H1 (cell line): Measurements from ENCODE around the gene MCF2L. TPM values are rescaled to one million over a fixed set of nuclear protein-coding genes. Genes with fewer than 3 reads are reported as not detected.

Experiments used
- CTCF ChIA-PET: fragments of 300-600 bp; sonication (Branson Sonifier 250); formaldehyde crosslinking; loops from one replicate; lab custom pipeline; 2021; ENCODE audit not compliant: partially characterized antibody; lab: Charles Lee
- POLR2A ChIA-PET: fragments of 300-600 bp; sonication (Branson Sonifier 250); formaldehyde crosslinking; loops from one replicate; lab custom pipeline; 2021; ENCODE audit warnings: inconsistent platforms; ENCODE audit not compliant: partially characterized antibody; lab: Charles Lee
- DNase-seq, 2 experiments: peaks; one replicate each; pipeline versions ENCODE4 v3.0.0 to v3.0.0-alpha.2; 2010 to 2022; ENCODE audit warnings: low spot score in 2 of 2, low read depth in 1 of 2, mixed read lengths in 1 of 2
- FAIRE-seq: peaks from 2 replicates; lab custom pipeline; 2011; peaks lifted over from hg19 to GRCh38; lab: Jason Lieb, UNC
- H2AFZ ChIP-seq: 2 replicates; pipeline ENCODE4 v1.8.1; 2012; ENCODE audit warnings: low read length, inconsistent platforms
- H2AK5ac ChIP-seq: 2 replicates; pipeline ENCODE4 v1.6.1; 2013; ENCODE audit warnings: low read depth, low read length
- H2BK120ac ChIP-seq: replicated peaks from 2 replicates; pipeline ENCODE3; 2013; ENCODE audit warnings: low read depth, low read length, inconsistent platforms
- H2BK12ac ChIP-seq: 2 replicates; pipeline ENCODE4 v1.6.1; 2013; ENCODE audit warnings: low read depth, low read length
- H2BK15ac ChIP-seq: 2 replicates; pipeline ENCODE4 v1.6.1; 2013; ENCODE audit warnings: low read length
- H2BK20ac ChIP-seq: 2 replicates; pipeline ENCODE4 v1.6.1; 2013; ENCODE audit warnings: low read length
- H2BK5ac ChIP-seq: 2 replicates; pipeline ENCODE4 v1.6.1; 2013; ENCODE audit warnings: low read depth, low read length
- H3K14ac ChIP-seq: 2 replicates; pipeline ENCODE4 v1.6.1; 2013; ENCODE audit warnings: inconsistent platforms; ENCODE audit not compliant: insufficient read length
- H3K18ac ChIP-seq: 2 replicates; pipeline ENCODE4 v1.6.1; 2013; ENCODE audit warnings: low read length; ENCODE audit errors: extremely low read depth
- H3K23ac ChIP-seq: 2 replicates; pipeline ENCODE4 v1.6.1; 2013; ENCODE audit warnings: inconsistent platforms; ENCODE audit not compliant: insufficient read length
- H3K23me2 ChIP-seq: 2 replicates; pipeline ENCODE4 v1.6.1; 2013; ENCODE audit warnings: low read depth, low read length
- H3K27ac ChIP-seq: 2 replicates; pipeline ENCODE4 v1.6.1; 2011; ENCODE audit warnings: low read depth, low read length, inconsistent platforms
- H3K27me3 ChIP-seq, 4 experiments: replicated peaks in 1 of 4; 1 replicate in 1 of 4; 2 replicates in 3 of 4; pipeline versions ENCODE4 v1.6.1 to v1.8.1; 2011 to 2013; ENCODE audit warnings: low read length in 3 of 4, mild to moderate bottlenecking in 3 of 4, inconsistent platforms in 2 of 4, mixed read lengths in 2 of 4, moderate library complexity in 1 of 4; ENCODE audit not compliant: control insufficient read depth in 3 of 4, insufficient read depth in 3 of 4; ENCODE audit errors: extremely low read depth in 1 of 4
- H3K36me3 ChIP-seq, 4 experiments: 2 replicates each; pipeline versions ENCODE4 v1.6.1 to v1.8.1; 2011 to 2013; ENCODE audit warnings: mild to moderate bottlenecking in 4 of 4, low read length in 3 of 4, moderate library complexity in 2 of 4, control low read depth in 1 of 4, inconsistent platforms in 1 of 4; ENCODE audit not compliant: insufficient read depth in 4 of 4, control insufficient read depth in 2 of 4
- H3K4ac ChIP-seq: replicated peaks from 2 replicates; pipeline ENCODE3; 2013; ENCODE audit warnings: low read length, low read depth, mixed read lengths, inconsistent platforms; ENCODE audit not compliant: insufficient read length
- H3K4me1 ChIP-seq, 4 experiments: replicated peaks in 1 of 4; 1 replicate in 1 of 4; 2 replicates in 3 of 4; pipeline versions ENCODE4 v1.6.1 to v1.8.1; 2011 to 2013; ENCODE audit warnings: low read length in 3 of 4, inconsistent platforms in 2 of 4, mixed read lengths in 1 of 4; ENCODE audit not compliant: insufficient read depth in 4 of 4, control insufficient read depth in 3 of 4
- H3K4me2 ChIP-seq, 2 experiments: 2 replicates each; pipeline versions ENCODE4 v1.6.1 to v1.8.1; 2011 to 2013; ENCODE audit warnings: low read depth in 2 of 2, low read length in 2 of 2, control low read depth in 1 of 2, inconsistent platforms in 1 of 2, mild to moderate bottlenecking in 1 of 2; ENCODE audit not compliant: insufficient read depth in 1 of 2
- H3K4me3 ChIP-seq, 4 experiments: fragments of 200-600, 300-600 bp in 1 of 4; sonication (generic), shearing (Covaris generic), sonication (Bioruptor Twin) in 1 of 4; 2 replicates each; pipeline versions ENCODE4 v1.5.1 to v1.8.1; 2011 to 2016; ENCODE audit warnings: low read length in 4 of 4, low read depth in 3 of 4, control low read depth in 2 of 4, inconsistent platforms in 2 of 4, mild to moderate bottlenecking in 2 of 4, mixed read lengths in 1 of 4, moderate library complexity in 1 of 4; ENCODE audit not compliant: insufficient read depth in 2 of 4; ENCODE audit errors: extremely low read depth in 1 of 4
- H3K56ac ChIP-seq: replicated peaks from 2 replicates; pipeline ENCODE3; 2013; ENCODE audit warnings: low read depth, mild to moderate bottlenecking, mixed read lengths, low read length, inconsistent platforms; ENCODE audit not compliant: insufficient read length
- H3K79me1 ChIP-seq: 2 replicates; pipeline ENCODE4 v1.6.1; 2013; ENCODE audit warnings: low read depth, low read length, control low read depth
- H3K79me2 ChIP-seq, 2 experiments: 2 replicates each; pipeline versions ENCODE4 v1.6.1 to v1.8.1; 2012 to 2013; ENCODE audit warnings: low read length in 2 of 2, mild to moderate bottlenecking in 2 of 2, inconsistent platforms in 1 of 2; ENCODE audit not compliant: insufficient read depth in 2 of 2, control insufficient read depth in 1 of 2
- H3K9ac ChIP-seq, 4 experiments: replicated peaks in 1 of 4; 1 replicate in 1 of 4; 2 replicates in 3 of 4; pipeline versions ENCODE4 v1.6.1 to v1.8.1; 2011 to 2013; ENCODE audit warnings: low read depth in 3 of 4, low read length in 3 of 4, control low read depth in 2 of 4, mild to moderate bottlenecking in 2 of 4, moderate library complexity in 2 of 4, inconsistent platforms in 1 of 4; ENCODE audit errors: extremely low read depth in 1 of 4
- H3K9me3 ChIP-seq, 2 experiments: 2 replicates each; pipeline versions ENCODE4 v1.6.1 to v1.8.1; 2012 to 2013; ENCODE audit warnings: mild to moderate bottlenecking in 2 of 2, moderate library complexity in 2 of 2, control low read depth in 1 of 2, inconsistent platforms in 1 of 2, low read depth in 1 of 2, low read length in 1 of 2, mixed read lengths in 1 of 2; ENCODE audit not compliant: insufficient read depth in 2 of 2
- H4K20me1 ChIP-seq, 2 experiments: replicated peaks in 1 of 2; 2 replicates each; pipeline versions ENCODE3 to v1.8.1; 2011 to 2013; ENCODE audit warnings: inconsistent platforms in 2 of 2, low read length in 2 of 2, mild to moderate bottlenecking in 1 of 2; ENCODE audit not compliant: insufficient read depth in 2 of 2, control insufficient read depth in 1 of 2
- H4K5ac ChIP-seq: 2 replicates; pipeline ENCODE4 v1.6.1; 2013; ENCODE audit warnings: low read length, low read depth, mixed read lengths, inconsistent platforms; ENCODE audit not compliant: insufficient read length
- H4K8ac ChIP-seq: 2 replicates; pipeline ENCODE4 v1.8.0; 2013; ENCODE audit warnings: mild to moderate bottlenecking, moderate library complexity, low read length, inconsistent platforms; ENCODE audit not compliant: insufficient read depth; ENCODE audit errors: extremely low read depth
- H4K91ac ChIP-seq: replicated peaks from 2 replicates; pipeline ENCODE3; 2013; ENCODE audit warnings: low read length, mixed read lengths, inconsistent platforms; ENCODE audit not compliant: insufficient read length
- BCL11A ChIP-seq, 2 experiments: IDR thresholded peaks; one replicate each; pipeline ENCODE4 v1.6.1; 2011; ENCODE audit warnings: low read depth in 2 of 2, low read length in 2 of 2, mild to moderate bottlenecking in 2 of 2
- CTCF ChIP-seq, 3 experiments: IDR thresholded peaks; 1 replicate in 2 of 3; 2 replicates in 1 of 3; pipeline versions ENCODE4 v1.5.1 to v1.6.1; 2011; ENCODE audit warnings: low read length in 3 of 3, mild to moderate bottlenecking in 3 of 3, inconsistent platforms in 2 of 3, low read depth in 1 of 3, moderate library complexity in 1 of 3; ENCODE audit not compliant: insufficient read depth in 1 of 3; ENCODE audit errors: control extremely low read depth in 1 of 3
- GTF2F1 ChIP-seq: IDR thresholded peaks from 2 replicates; pipeline ENCODE4 v1.6.1; 2012; ENCODE audit warnings: low read depth, low read length, improper control_type of control experiment, borderline replicate concordance
- POLR2AphosphoS5 ChIP-seq: IDR thresholded peaks from 2 replicates; pipeline ENCODE4 v1.6.1; 2011; ENCODE audit warnings: low read depth, low read length
- SIN3A ChIP-seq, 2 experiments: IDR thresholded peaks in 1 of 2; conservative IDR thresholded peaks in 1 of 2; 2 replicates each; pipeline ENCODE4 v1.6.1; 2011 to 2012; ENCODE audit warnings: low read length in 2 of 2, improper control_type of control experiment in 1 of 2, low read depth in 1 of 2, mild to moderate bottlenecking in 1 of 2
- SRF ChIP-seq: IDR thresholded peaks from 2 replicates; pipeline ENCODE4 v1.6.1; 2011; ENCODE audit warnings: mild to moderate bottlenecking, low read depth, low read length, moderate library complexity
- TAF7 ChIP-seq: optimal IDR thresholded peaks from 2 replicates; pipeline ENCODE3; 2011; ENCODE audit warnings: low read depth, mild to moderate bottlenecking, inconsistent platforms, low read length, moderate library complexity, borderline replicate concordance
- YY1 ChIP-seq: IDR thresholded peaks from 2 replicates; pipeline ENCODE4 v1.6.1; 2011; ENCODE audit warnings: low read depth, mild to moderate bottlenecking, low read length
- WGBS, 2 experiments: shearing (Covaris generic) in 1 of 2; methylation state at CpG; one replicate each; pipeline versions ENCODE4 v1.1.6 to v1.1.7; 2013 to 2015; ENCODE audit warnings: low lambda C conversion rate in 2 of 2, mixed read lengths in 2 of 2, inconsistent platforms in 1 of 2, low coverage in 1 of 2, missing lambda C conversion rate in 1 of 2; ENCODE audit not compliant: insufficient replicate concordance in 2 of 2, insufficient coverage in 1 of 2, insufficient read length in 1 of 2; ENCODE audit errors: extremely low coverage in 1 of 2, missing lambda C conversion rate in 1 of 2; 5-methylcytosine and 5-hydroxymethylcytosine counted together
- polyA plus RNA-seq, 7 experiments: library from polyadenylated mRNA; depleted of rRNA in 3 of 7; stranded (reverse) in 5 of 7; unstranded in 2 of 7; fragments of >200 nt in 5 of 7; fragments of 200-250 nt in 2 of 7; gene quantifications; 1 replicate in 5 of 7; 2 replicates in 1 of 7; 4 replicates in 1 of 7; pipeline versions ENCODE4 v1.2.1 to v1.2.3, GENCODE V29; 2011 to 2013; ENCODE audit warnings: missing spikeins in 2 of 7, mixed read lengths in 2 of 7
- total RNA-seq: library from RNA; stranded (reverse); fragmentation: NEBNext Ultra II Directional; extraction: Animal tissue kit (Norgen Biotek cat#: 25700); gene quantifications from 2 replicates; pipeline ENCODE4 v1.2.1, GENCODE V29; 2021

MCF2L gene
- total and polyA plus RNA-seq, 2 of the 8 experiments (the other 6 are each of a cell fraction or from before 2014, with no cell fraction given), result 10.1 to 24.4 TPM

GRCh38 chr13:113023694-113024430, 54.8 kb downstream of the MCF2L start:
- H2BK12ac ChIP-seq, result peak overlapping the region; percentile 72; the same call in 1 of the 2 replicates
- no peak overlapping the region for H3K23ac ChIP-seq
- H2BK5ac ChIP-seq, result peak overlapping the region; percentile 94; the same call in 1 of the 2 replicates
- H3K9me3 ChIP-seq, result no peaks in the 10 kb centered on the region
- H4K8ac ChIP-seq, result no peak overlapping the region
- peaks cover 0 to 21% (median 13%) of the 10 kb centered on the region in 4 experiments; a peak in 6 of 7 replicates for H3K4me1 ChIP-seq
- no peak overlapping the region for H3K27ac ChIP-seq
- no peak for DNase-seq
- H3K4me2 ChIP-seq, result 0 out of 4 replicates have a peak overlapping the region, but pooled peaks of 1 of the 2 experiments have one; percentile 12
- H3K23me2 ChIP-seq, result peaks cover 6% of the 10 kb centered on the region; the same call in 1 of the 2 replicates
- no peak overlapping the region for H3K14ac ChIP-seq
- peak overlapping the region; percentile 13 for H4K91ac ChIP-seq
- H3K27me3 ChIP-seq, result no peaks in the 10 kb centered on the region
- no peaks in the 10 kb centered on the region for H3K79me1 ChIP-seq
- CTCF ChIA-PET, result interaction anchor here (0.8 to 1.8 kb wide), 12 partner anchors 11 to 93 kb away, joined by 3 to 8 read pairs (median 4); partner anchors contain the start of gene MCF2L
- H2BK15ac ChIP-seq, result no peak overlapping the region; the same call in 1 of the 2 replicates
- H3K18ac ChIP-seq, result peak overlapping the region; percentile 75; the same call in 1 of the 2 replicates
- peak overlapping the region; percentile 78; the same call in 1 of the 2 replicates for H2AK5ac ChIP-seq
- no peak overlapping the region for H4K5ac ChIP-seq
- WGBS, 2 experiments, result 87% methylated on average over 16 of the region's 16 CpGs; no CpG with 5 or more reads in 1 of the 2 experiments
- H2AFZ ChIP-seq, result no peak overlapping the region
- 0 out of 4 replicates have a peak, but pooled peaks cover 0 to 2% of the 10 kb centered on the region in 2 experiments for H3K79me2 ChIP-seq
- no peak for FAIRE-seq
- POLR2A ChIA-PET, result interaction anchor here (0.6 to 0.9 kb wide), 3 partner anchors 27 to 119 kb away, joined by 3 read pairs; no protein-coding TSS in a partner anchor
- H2BK120ac ChIP-seq, result no peak overlapping the region
- no peak overlapping the region for H3K56ac ChIP-seq
- H3K36me3 ChIP-seq, result no peaks in the 10 kb centered on the region
- H3K4ac ChIP-seq, result peak overlapping the region; percentile 0
- no peak overlapping the region; a peak in 1 of 8 replicates for H3K4me3 ChIP-seq
- H3K9ac ChIP-seq, result no peak overlapping the region
- H4K20me1 ChIP-seq, result peaks cover 0 to 8% of the 10 kb centered on the region in 2 experiments
- H2BK20ac ChIP-seq, result peak overlapping the region; percentile 80; the same call in 1 of the 2 replicates
- TF ChIP-seq SRF (no peak), SIN3A (conservative IDR thresholded peaks at IDR 0.05 in 1 of 2, IDR thresholded peaks at IDR 0.05 in 1 of 2; ENCODE audit: low read depth in 1 of 2, low read length in 2 of 2) (no peak), CTCF (IDR thresholded peaks at IDR 0.05; ENCODE audit: control extremely low read depth in 1 of 3, insufficient read depth in 1 of 3, low read depth in 1 of 3, low read length in 3 of 3) (no peak), POLR2AphosphoS5 (no peak), GTF2F1 (no peak), YY1 (no peak), BCL11A (IDR thresholded peaks at IDR 0.05; ENCODE audit: low read depth in 2 of 2, low read length in 2 of 2) (no peak), TAF7 (no peak)
